ENCODE results near the gene CREM.
A peak's percentile ranks its signal among the peaks of the same experiment; 100 is the strongest.

Gene CREM

DNA sequence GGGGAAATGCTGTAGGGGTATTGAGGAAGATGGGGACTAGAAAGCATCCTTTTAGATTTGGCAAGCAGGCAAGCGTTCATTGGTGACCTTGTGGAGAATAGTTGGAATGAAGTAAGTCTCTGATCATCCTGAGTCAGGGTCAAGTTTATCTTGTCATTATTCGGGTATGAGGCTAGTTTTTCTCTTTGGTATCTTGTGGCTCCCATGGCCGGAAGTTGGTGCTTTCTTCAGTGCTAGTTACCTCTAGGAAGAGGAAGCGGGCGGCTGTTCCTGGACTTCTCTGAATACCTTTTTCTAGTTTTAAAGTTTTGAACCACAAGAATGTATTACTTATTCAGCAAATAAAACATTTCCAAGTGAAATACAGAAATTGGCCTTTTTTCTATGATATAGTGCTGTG, 9.2 kb downstream of the CREM start:
- peak overlapping the region; percentile 24 to 28 for H3K4me3 ChIP-seq (ENCODE audit: low read depth in 1 of 2, low read length in 1 of 2)
- no peaks in the 10 kb centered on the region for H3K27me3 ChIP-seq
- TF ChIP-seq CTCF (IDR thresholded peaks at IDR 0.05), result no peak
- peak overlapping the region; percentile 73 for H3K27ac ChIP-seq
- H3K9me3 ChIP-seq, result no peaks in the 10 kb centered on the region
- peaks cover 18 to 20% of the 10 kb centered on the region in 2 experiments for H3K4me1 ChIP-seq (ENCODE audit: control insufficient read depth in 1 of 2, insufficient read depth in 1 of 2, low read depth in 1 of 2, low read length in 1 of 2)
- H3K36me3 ChIP-seq, result no peaks in the 10 kb centered on the region

- no peaks in the 10 kb centered on the region for H3K36me3 ChIP-seq
- H3K4me3 ChIP-seq (ENCODE audit: low read depth in 1 of 2, low read length in 1 of 2), result peak overlapping the region; percentile 24 to 28
- H3K27ac ChIP-seq, result peak overlapping the region; percentile 73
- TF ChIP-seq CTCF (IDR thresholded peaks at IDR 0.05), result no peak
- H3K27me3 ChIP-seq, result no peaks in the 10 kb centered on the region
- peaks cover 18 to 20% of the 10 kb centered on the region in 2 experiments for H3K4me1 ChIP-seq (ENCODE audit: control insufficient read depth in 1 of 2, insufficient read depth in 1 of 2, low read depth in 1 of 2, low read length in 1 of 2)
- H3K9me3 ChIP-seq, result no peaks in the 10 kb centered on the region
These were observed 9.7 kb downstream of the CREM start for GRCh38 chr10:35136263-35136815.

DNA sequence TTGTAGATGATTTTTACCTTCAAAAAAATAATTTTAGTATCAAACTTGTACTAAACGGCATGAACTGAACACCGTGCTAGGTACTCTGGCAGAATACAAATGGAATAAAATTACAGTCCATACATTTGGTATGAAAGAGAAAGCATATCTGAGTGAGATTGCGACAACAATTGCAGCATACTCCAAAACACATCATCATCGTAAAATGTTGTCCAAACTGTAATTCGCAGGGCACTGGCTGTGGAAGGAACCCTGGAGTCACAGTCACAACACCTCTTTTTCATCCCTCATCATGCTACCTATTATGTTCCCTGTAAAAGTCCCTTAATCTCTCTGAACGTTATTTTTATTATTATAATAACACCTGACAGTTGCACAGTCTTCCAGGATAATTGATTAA, 13.5 kb downstream of the CREM start:
- Histone ChIP-seq H3K4me1 (ENCODE audit: control insufficient read depth in 1 of 2, insufficient read depth in 1 of 2, low read depth in 1 of 2, low read length in 1 of 2) (peaks cover 14 to 16% of the 10 kb centered on the region in 2 experiments), H3K9me3 (no peaks in the 10 kb centered on the region), H3K27me3 (no peaks in the 10 kb centered on the region), H3K27ac (no peak overlapping the region), H3K4me3 (ENCODE audit: low read depth in 1 of 2, low read length in 1 of 2) (no peak overlapping the region), H3K36me3 (no peaks in the 10 kb centered on the region)
- TF ChIP-seq CTCF (IDR thresholded peaks at IDR 0.05), result no peak

DNA sequence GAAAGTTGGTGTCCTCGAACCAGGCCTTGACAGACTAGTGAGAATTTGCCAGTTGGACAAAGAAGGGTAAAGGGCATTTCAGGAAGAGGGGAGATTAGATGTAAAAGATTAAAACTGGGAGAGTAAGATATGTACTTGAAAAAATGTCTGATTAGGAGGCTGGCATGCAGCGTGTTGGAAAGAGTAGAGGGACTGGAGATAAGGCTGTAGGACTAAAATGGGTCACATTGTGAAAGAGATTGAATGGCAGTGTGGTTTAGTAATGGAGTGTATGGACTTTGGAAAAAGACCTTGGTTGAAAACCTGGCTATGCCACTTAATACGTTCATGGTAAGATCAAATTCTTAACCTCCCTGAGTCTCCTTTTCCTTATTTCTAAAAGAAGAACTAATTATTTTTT, 14.1 kb downstream of the CREM start:
- H3K4me3 ChIP-seq (ENCODE audit: low read depth in 1 of 2, low read length in 1 of 2), result no peak overlapping the region
- no peaks in the 10 kb centered on the region for H3K9me3 ChIP-seq
- peaks cover 8 to 10% of the 10 kb centered on the region in 2 experiments for H3K4me1 ChIP-seq (ENCODE audit: control insufficient read depth in 1 of 2, insufficient read depth in 1 of 2, low read depth in 1 of 2, low read length in 1 of 2)
- no peak overlapping the region for H3K27ac ChIP-seq
- H3K36me3 ChIP-seq, result no peaks in the 10 kb centered on the region
- TF ChIP-seq CTCF (IDR thresholded peaks at IDR 0.05), result no peak
- no peaks in the 10 kb centered on the region for H3K27me3 ChIP-seq

- Histone ChIP-seq H3K27me3 (no peaks in the 10 kb centered on the region), H3K9me3 (no peaks in the 10 kb centered on the region), H3K27ac (no peak overlapping the region), H3K4me1 (ENCODE audit: control insufficient read depth in 1 of 2, insufficient read depth in 1 of 2, low read depth in 1 of 2, low read length in 1 of 2) (no peaks in the 10 kb centered on the region), H3K36me3 (peaks cover 4% of the 10 kb centered on the region), H3K4me3 (ENCODE audit: low read depth in 1 of 2, low read length in 1 of 2) (no peak overlapping the region)
- no peak for TF ChIP-seq CTCF (IDR thresholded peaks at IDR 0.05)
These were observed 23.7 kb downstream of the CREM start for GRCh38 chr10:35150308-35150707.

- no peak overlapping the region for H3K27ac ChIP-seq
- no peak for TF ChIP-seq CTCF (IDR thresholded peaks at IDR 0.05)
- no peaks in the 10 kb centered on the region for H3K27me3 ChIP-seq
- no peaks in the 10 kb centered on the region for H3K9me3 ChIP-seq
- H3K4me1 ChIP-seq (ENCODE audit: control insufficient read depth in 1 of 2, insufficient read depth in 1 of 2, low read depth in 1 of 2, low read length in 1 of 2), result no peaks in the 10 kb centered on the region
- H3K36me3 ChIP-seq, result peaks cover 4% of the 10 kb centered on the region
- H3K4me3 ChIP-seq (ENCODE audit: low read depth in 1 of 2, low read length in 1 of 2), result no peak overlapping the region
These were observed 26.3 kb downstream of the CREM start for GRCh38 chr10:35152992-35153391.
